HG03045 (cell line): ENCODE data around the gene ERCC8.
A peak's percentile ranks its signal among the peaks of the same experiment; 100 is the strongest.
"Not testable (repeated sequence)": the region's sequence is repeated elsewhere in the genome, so short reads cannot be mapped to it uniquely, and the experiment has no call there.

Source experiments
- ATAC-seq: cut with Tn5 transposase; IDR thresholded peaks from one replicate; pipeline ENCODE4 v1.9.1; 2021; ENCODE audit warnings: mild to moderate bottlenecking, moderate library complexity; ENCODE audit not compliant: unreplicated experiment

The ERCC8 gene, protein sequence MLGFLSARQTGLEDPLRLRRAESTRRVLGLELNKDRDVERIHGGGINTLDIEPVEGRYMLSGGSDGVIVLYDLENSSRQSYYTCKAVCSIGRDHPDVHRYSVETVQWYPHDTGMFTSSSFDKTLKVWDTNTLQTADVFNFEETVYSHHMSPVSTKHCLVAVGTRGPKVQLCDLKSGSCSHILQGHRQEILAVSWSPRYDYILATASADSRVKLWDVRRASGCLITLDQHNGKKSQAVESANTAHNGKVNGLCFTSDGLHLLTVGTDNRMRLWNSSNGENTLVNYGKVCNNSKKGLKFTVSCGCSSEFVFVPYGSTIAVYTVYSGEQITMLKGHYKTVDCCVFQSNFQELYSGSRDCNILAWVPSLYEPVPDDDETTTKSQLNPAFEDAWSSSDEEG

DNA sequence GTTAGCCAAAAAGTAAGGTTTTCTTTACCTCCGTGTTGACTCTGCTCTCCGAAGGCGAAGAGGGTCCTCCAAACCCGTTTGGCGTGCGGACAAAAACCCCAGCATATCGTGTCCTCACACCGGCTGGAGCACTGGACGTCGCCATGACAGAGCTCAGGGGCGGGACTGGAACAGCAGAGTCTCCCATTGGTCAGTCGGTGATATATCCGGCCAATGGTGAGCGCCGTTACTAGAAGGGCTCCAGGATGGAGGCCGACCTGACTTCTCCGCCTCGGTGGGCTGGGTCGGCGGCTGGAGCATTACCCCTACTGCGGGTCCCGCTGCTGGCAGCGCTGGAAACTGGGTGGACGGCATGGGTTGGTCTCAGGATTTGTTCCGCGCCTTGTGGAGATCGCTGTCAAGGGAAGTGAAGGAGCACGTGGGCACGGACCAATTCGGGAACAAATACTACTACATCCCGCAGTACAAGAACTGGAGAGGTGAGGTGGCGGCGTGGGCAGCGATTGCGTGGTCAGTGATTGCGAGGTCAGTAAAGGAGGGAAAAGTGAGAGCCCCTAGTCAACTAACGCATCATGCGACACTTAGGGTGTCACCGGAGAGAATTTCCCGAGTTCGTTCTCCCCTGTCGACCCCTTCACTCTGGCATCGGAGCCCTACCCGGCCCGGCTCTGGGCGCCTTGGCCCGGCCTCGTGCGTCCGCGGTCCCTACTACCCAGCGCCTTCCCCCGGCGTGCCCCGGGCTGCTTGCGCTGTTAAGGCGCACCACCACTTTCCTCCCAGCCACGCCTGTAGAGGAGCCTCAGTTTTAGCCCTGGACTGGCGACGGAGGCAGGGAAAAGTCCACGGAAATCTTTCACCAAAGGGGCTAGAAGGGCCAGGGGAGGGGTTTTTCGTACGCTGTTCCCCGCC, at the start of gene ERCC8, which contains the start of gene NDUFAF2:
Gene ERCC8, minus strand, starts transcription at position 167 of the 909 bp plus-strand sequence. Its CDS starts 62 bp downstream, at position 105.
Gene NDUFAF2, plus strand, starts transcription at position 302 of the 909 bp plus-strand sequence. Its CDS starts 51 bp downstream, at position 353.
- peak; percentile 100 for ATAC-seq

- no peak for ATAC-seq
These were observed 49.2 kb upstream of the ERCC8 start for GRCh38 chr5:60993875-60994571.

GRCh38 chr5:60993425-60993824, 48.6 kb upstream of the ERCC8 start:
- ATAC-seq = no peak

DNA sequence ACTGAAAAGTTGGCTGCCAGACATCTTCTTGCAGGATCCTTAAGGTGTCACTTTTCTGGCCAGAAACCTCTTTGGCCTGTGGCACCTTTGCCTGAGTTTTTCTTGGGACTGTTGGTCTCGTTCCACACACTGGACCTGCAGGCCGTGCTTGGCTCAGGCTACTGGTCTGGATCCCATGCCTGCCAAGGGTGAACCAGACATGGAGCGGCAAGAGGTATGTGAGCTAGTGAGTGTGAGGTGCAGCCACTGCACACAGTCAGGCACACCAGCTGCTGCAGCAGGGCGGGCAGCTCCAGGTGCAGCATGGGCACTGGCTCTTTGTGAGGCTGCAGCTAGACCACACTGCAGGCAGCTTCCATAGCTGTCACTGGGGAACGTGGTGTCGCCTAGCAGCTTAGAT, 48.0 kb upstream of the ERCC8 start:
- ATAC-seq = no peak

DNA sequence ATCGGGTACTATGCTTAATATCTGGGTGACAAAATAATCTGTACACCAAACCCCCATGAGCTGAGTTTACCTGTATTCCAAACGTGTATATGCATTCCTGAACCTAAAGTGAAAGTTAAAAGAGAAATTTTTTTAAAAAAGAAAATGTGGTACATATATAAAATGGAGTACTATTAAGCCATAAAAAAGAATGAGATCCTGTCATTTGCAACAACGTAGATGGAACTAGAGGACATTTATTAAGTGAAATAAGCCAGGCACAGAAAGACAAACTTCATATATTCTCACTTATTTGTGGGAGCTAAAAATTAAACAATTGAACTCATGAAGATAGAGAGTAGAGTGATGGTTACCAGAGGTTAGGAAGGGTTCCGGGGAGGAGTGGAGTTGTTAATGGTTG, 44.9 kb upstream of the ERCC8 start:
- no peak for ATAC-seq

DNA sequence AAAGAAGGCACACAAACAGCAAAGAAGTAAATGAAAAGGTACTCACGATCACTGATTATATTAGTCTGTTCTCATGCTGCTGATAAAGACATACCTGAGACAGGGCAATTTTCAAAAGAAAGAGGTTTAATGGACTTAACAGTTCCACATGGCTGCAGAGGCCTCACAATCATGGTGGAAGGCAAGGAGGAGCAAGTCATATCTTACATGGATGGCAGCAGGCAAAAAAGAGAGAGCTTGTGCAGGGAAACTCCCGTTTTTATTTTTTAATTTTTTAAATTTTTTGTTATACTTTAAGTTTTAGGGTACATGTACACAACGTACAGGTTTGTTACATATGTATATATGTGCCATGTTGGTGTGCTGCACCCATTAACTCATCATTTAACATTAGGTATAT, 37.3 kb upstream of the ERCC8 start:
- ATAC-seq = not testable (repeated sequence)

DNA sequence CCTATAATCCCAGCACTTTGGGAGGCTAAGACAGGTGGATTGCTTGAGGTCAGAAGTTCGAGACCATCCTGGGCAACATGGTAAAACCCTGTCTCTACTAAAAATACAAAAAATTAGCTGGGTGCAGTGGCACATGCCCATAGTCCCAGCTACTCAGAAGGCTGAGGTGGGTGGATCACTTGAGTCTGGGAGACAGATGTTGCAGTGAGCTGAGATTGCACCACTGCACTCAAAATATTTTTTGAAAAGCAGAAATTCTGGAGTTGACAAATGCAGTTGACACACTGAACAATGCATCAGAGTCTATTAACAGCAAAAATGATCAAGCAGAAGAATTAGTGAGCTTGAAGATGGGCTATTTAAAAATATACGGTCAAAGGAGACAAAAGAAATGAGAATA, 35.6 kb upstream of the ERCC8 start:
- ATAC-seq = no peak

DNA sequence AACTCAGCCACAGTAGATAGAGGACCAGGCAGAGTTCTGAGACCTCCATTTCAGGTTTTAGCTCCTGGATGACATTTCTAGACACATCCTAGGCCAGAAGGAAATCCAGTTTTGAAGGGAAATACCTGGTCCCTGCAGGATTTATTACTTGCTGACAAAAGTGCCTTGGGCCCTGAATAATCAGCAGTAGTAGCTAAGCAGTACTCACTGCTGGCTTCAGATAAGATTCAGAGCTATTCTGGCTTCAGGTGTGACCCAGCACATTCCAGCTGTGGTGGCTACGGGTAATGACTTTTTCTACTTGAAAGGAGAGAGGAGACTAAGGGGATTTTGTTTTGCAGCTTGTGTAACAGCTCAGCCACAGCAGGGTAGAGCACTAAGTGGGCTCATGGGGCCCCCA, 34.1 kb upstream of the ERCC8 start:
- ATAC-seq = no peak

DNA sequence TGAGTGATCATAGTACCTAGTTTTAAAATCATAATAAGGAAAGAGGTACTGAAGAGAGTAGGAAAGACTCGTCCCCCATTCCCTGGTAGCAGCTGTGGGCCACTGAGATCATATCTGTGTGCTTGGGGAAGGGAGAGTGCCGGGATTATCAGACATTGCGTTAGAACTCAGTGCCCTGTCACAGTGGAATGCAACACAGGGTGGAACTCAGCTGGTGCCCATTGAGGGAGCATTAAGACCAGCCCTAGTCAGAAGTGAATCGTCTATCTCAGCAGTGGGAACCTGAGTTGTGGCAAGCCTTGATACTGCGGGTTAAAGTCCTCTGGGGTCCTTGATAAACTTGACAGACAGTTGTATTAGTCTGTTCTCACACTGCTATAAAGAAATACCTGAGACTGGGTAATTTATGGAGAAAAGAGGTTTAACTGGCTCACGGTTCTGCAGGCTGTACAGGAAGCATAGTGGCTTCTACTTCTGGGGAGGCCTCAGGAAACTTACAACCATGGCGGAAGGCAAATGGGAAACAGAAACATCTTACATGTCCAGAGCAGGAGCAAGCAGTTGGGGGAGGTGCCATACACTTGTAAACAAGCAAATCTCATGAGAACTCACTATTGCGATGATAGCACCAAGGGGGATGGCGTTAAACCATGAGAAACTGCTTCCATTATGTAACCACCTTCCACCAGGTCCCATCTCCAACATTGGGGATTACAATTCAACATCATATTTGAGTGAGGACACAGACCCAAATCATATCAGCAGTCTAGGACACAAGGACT, 33.3 kb upstream of the ERCC8 start:
- ATAC-seq = no peak

DNA sequence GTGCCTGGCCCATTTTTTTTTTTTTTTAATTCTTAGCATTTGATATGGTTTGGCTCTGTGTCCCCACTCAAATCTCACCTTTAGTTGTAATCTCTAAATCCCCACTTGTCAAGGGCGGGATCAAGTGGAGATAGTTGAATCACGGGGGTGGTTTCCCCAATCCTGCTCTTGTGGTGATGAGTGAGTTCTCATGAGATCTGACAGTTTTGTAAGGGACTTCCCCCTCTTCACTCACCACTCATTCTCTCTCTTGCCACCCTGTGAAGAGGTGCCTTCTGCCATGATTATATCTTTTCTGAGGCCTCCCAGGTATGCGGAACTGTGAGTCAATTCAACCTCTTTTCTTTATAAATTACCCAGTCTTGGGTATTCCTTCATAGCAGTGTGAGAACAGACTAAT, 27.4 kb upstream of the ERCC8 start:
- no peak for ATAC-seq

DNA sequence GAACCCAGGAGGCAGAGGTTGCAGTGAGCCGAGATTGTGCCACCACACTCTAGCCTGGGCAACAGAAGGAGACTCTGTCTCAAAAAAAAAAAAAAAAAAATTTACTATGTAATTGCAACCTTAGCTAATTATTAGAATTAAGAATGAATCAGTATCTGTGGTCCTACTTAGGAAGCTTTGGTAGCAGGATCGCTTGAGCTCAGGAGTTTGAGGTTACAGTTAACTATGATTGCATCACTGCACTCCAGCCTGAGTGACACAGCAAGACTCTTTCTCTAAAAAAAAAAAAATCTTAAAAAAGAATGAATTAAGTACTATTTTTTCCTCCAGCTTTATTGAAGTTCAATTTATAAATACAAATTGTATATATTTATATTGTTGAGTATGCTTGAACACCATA, 16.8 kb upstream of the ERCC8 start:
- ATAC-seq = no peak

DNA sequence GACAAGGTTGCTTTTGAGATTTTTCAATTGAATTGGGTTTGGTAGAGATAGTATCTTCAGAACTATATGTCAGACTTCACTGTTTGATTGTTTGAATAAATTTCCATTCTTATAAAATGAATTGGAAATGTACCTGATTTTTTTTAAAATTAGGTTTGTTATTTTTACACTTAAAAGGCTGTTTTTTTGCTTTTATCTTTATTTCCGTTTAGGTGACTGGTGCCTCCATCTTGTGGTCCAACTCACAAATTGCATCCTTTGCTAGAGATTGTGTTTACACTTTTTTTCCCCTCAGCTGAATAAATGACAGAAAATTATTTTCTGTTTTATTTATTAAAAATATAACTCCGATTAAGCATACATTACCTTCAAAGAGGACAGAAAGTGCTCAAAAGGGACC, 15.7 kb upstream of the ERCC8 start:
- no peak for ATAC-seq

- ATAC-seq = no peak
These were observed 14.3 kb upstream of the ERCC8 start for GRCh38 chr5:60959156-60959555.

DNA sequence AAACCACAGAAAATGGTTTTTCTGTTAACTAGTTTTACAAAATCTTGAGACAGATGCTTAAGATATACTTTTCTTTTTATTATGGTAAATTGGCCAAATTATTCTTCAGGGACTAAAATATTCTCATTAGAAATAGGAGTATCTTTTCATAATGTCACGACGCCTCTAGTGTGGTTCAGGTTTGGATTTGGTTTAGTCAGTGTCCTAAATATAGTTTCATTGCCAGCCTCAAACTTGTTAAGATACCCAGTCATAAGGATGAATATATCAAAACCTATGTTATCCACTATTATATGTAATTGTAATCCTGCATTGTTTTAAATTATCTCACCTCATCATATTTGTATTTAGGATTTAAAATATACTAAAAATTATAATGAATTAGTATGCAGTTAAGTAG, 13.8 kb upstream of the ERCC8 start:
- ATAC-seq = no peak

DNA sequence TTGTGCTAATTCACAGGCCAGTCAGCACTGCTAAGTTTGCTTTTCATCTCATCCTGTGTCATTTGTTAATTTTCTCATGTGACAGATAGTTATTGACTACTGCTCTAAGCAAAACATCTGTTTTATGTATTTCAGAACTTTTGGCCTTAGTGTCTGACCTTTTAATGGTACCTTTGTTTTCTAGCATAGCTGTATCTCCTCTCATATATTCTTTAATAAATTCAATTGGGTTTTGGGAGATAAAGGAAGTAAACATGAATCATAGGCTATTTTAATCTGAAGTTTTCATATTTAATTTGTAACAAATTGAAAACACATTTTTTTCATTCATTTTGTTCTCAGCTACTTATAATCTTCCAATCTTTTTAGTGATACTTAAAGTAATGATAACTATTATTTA, 13.2 kb upstream of the ERCC8 start:
- ATAC-seq = no peak

- no peak for ATAC-seq
These were observed 10.4 kb upstream of the ERCC8 start for GRCh38 chr5:60955239-60955638.

GRCh38 chr5:60948738-60949137, 3.9 kb upstream of the ERCC8 start:
- ATAC-seq = no peak

DNA sequence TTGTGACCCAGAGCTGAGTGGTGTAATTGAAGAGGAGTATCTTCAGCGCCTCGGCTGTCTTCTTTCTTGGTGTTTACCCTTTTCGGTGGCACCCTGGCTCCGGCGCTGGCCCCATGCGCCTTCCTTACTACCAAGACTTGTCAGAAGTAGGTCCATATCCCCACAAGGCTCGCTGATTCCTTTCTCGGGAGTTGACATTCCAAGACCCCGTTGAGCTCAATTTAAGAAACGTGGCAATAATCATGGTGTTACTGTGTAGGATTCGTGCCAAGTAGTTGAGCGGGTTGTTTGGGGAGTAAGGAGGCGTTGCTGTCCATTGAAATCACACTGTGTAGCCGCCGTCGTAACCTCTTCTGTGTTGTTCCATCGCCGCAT, 930 bp upstream of the ERCC8 start:
- peak; percentile 10 for ATAC-seq

DNA sequence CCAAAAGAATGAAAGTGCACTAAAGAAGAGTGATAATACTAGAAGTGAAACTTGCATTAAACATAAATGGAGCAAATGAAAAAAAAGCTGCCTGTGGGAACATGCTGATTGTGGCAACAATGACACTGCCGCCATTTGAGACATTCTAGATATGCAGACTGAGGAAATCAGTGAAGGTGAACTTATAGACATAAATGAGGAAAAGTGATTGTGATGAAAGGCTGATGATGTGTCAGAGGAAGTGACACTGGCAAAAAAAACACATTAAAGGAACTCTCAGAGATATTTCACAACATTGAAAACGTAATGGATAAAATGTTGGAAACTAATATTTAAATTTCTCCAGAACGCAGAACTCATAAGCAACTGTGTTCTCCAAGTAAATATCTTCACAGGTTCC, 1.2 kb downstream of the ERCC8 start:
- no peak for ATAC-seq

DNA sequence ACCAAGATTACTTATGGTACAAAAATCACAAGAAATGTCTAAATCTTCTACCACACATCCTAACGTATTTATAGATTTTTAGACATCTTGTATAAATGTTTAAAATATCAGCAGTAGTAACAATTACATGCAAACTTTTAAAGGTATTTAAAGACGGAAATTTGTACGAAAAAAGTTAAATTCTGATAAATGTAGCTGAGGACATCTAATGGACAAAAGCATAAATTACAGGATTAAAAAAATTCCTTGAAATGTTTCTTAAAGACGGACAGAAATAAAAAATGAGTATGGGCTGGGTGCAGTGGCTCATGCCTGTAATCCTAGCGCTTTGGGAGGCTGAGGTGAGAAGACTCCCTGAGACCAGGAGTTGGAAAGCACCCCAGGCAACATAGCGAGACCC, 15.8 kb downstream of the ERCC8 start:
- no peak for ATAC-seq

DNA sequence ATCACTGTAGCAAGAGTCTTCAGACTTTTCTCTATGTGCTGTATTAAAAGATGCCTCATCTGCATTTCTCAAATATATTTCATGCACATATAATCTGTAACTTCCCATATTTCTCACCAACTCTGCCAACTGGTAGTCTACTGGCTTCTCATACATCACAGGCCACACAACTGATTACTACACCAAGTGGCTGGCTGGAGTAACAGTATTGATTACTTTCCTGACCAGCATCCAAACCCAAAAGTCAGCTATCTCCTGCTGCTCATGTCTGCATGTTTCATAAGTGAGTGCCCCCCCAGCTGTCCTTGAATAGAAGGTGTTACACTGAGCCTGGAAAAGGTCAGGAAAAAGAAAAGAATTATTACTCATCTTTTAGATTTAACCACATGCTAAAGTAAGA, 17.4 kb downstream of the ERCC8 start:
- ATAC-seq = no peak
